Psoas muscle (tissue), 8 donors: ENCODE data around the gene FAM81B. TPM values are rescaled to one million over a fixed set of nuclear protein-coding genes. Genes with fewer than 3 reads are reported as not detected.
"Not testable (repeated sequence)": the region's sequence is repeated elsewhere in the genome, so short reads cannot be mapped to it uniquely, and the experiment has no call there.

ENCODE experiments used
- ATAC-seq, 4 donors: fragments of 200-7000 bp; cut with Tn5 transposase; one replicate each; pipeline ENCODE4 v1.9.1; 2020; ENCODE audit warnings: moderate library complexity in 3 of 4, mild to moderate bottlenecking in 2 of 4
- DNase-seq, 2 donors: peaks; one replicate each; pipeline ENCODE4 v3.0.0-alpha.2; 2020
- H3K27ac ChIP-seq: fragments of 200-600 bp; one replicate; pipeline ENCODE4 v1.8.0; 2022
- H3K27me3 ChIP-seq, 3 donors: fragments of 200-600 bp in 1 of 3; one replicate each; pipeline versions ENCODE4 v1.6.1 to v1.8.0; 2013 to 2022; ENCODE audit warnings: low read length in 2 of 3, mild to moderate bottlenecking in 2 of 3, moderate library complexity in 1 of 3; ENCODE audit not compliant: insufficient read depth in 3 of 3
- H3K36me3 ChIP-seq, 2 donors: fragments of 200-600 bp in 1 of 2; one replicate each; pipeline versions ENCODE4 v1.6.1 to v1.8.0; 2013 to 2022; ENCODE audit warnings: low read depth in 1 of 2, mild to moderate bottlenecking in 1 of 2, moderate library complexity in 1 of 2; ENCODE audit not compliant: insufficient read depth in 1 of 2
- H3K4me1 ChIP-seq: fragments of 200-600 bp; one replicate; pipeline ENCODE4 v1.8.0; 2022
- H3K4me3 ChIP-seq: fragments of 200-600 bp; one replicate; pipeline ENCODE4 v1.8.0; 2022; ENCODE audit warnings: mild to moderate bottlenecking
- H3K9me3 ChIP-seq: fragments of 200-600 bp; one replicate; pipeline ENCODE4 v1.8.0; 2022
- CTCF ChIP-seq: fragments of 200-600 bp; IDR thresholded peaks from one replicate; pipeline ENCODE4 v1.8.0; 2022; ENCODE audit warnings: antibody characterized with exemption
- WGBS, 3 donors: extraction: QIAGEN DNeasy Blood & Tissue Kit; methylation state at CpG; one replicate each; pipeline versions ENCODE4 v1.1.6 to v1.1.7; 2013; 5-methylcytosine and 5-hydroxymethylcytosine counted together
- intact Hi-C, 2 donors: fragments of 100-400 bp; cut with DNase I; formaldehyde crosslinking; loops; one replicate each; pipeline versions ENCODE4 v1.11.0 to v1.14.2; 2022
- polyA plus RNA-seq, 3 donors: library from polyadenylated mRNA; stranded (reverse); fragments of 200-250 nt; gene quantifications; one replicate each; pipeline ENCODE4 v1.2.3, GENCODE V29; 2013
- total RNA-seq, 4 donors: library from RNA; stranded (reverse); fragmentation: NEBNext Ultra II Directional in 2 of 4; extraction: Animal tissue kit (Norgen Biotek cat#: 25700) in 2 of 4; gene quantifications; one replicate each; pipeline versions ENCODE4 v1.2.1 to v1.2.4, GENCODE V29; 2021 to 2023
- donor health status: healthy with polysubstance abuse.
- donor health status: DM: no; HTN: no; CAD: no; lungs with moderate emphysema.
- donor health status: Bipolar disorder and iron deficiency.
- donor health status: healthy.
- donor health status: DM: yes; HTN: yes; CAD: no.
- donor health status: DM: no; HTN: no; CAD: no.
- donor health status: DM: no; HTN: no; CAD: no.
- donor health status: DM: yes; HTN: yes; CAD: no.

The FAM81B gene
- total and polyA plus RNA-seq, 7 donors: not detected

DNA sequence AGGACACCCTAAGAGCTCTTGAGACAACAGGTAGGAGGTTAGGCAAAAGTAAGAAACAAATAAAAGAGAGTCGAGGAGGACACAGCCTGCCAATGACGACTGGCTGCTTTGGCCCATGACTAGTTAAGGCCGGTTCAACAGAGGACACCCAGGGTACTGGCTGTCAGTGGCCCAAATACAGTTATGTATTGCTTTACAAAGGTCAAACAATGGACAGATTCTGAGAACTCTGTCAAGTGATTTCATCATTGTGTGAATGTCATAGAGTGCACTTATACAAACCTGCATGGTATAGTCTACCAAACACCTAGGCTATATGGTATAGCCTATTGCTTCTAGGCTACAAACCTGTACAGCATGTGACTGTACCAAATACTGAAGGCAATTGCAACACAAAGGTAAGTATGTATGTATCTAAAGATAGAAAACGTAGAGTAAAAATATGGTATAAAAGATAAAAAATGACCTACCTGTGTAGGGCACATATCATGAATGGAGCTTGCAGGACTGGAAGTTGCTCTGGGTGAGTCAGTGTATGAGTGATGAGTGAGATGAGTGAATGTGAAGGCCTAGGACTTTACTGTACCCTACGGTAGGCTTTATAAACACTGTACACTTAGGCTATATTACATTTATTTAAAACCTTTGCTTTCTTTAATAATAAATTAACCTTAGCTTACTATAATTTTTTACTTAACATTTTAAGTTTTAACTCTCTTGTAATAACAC, 6.5 kb upstream of the FAM81B start:
- Histone ChIP-seq H3K27me3 (no peaks in the 10 kb centered on the region), H3K9me3 (no peaks in the 10 kb centered on the region), H3K36me3 (no peaks in the 10 kb centered on the region), H3K4me1 (no peaks in the 10 kb centered on the region), H3K4me3 (no peak overlapping the region), H3K27ac (no peak overlapping the region)
- no peak for DNase-seq
- intact Hi-C loops: no loop called here
- 70 to 83% (median 71%) methylated on average over 5 of the region's 5 CpGs for WGBS, 3 donors
- ATAC-seq: no peak
- no peak for TF ChIP-seq CTCF

DNA sequence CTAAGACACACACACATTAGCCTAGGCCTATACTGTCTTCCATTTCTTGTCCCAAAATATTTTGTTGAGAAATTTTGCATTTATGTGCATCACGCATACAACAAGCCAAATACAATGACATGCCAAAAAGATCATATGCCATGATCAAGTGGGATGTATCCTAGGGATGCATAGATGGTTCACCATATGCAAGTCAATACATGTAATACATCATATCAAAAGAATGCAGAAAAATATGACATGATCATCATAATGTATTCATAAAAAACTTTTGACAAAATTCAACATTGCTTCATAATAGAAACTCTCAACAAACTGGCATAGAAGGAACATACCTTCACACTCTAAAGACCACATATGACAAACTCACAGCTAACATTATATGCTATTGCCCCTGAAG, 5.8 kb upstream of the FAM81B start:
- TF ChIP-seq CTCF: no peak
- no peaks in the 10 kb centered on the region for H3K36me3 ChIP-seq
- H3K27me3 ChIP-seq: peaks cover 0 to 1% (median 0%) of the 10 kb centered on the region in 3 donors
- no peak for ATAC-seq
- intact Hi-C loops: no loop called here
- no peaks in the 10 kb centered on the region for H3K4me1 ChIP-seq
- H3K27ac ChIP-seq: no peak overlapping the region
- 93 to 98% (median 94%) methylated on average over 1 of the region's 1 CpG for whole genome bisulfite sequencing, 3 donors
- no peaks in the 10 kb centered on the region for H3K9me3 ChIP-seq
- DNase-seq: no peak
- H3K4me3 ChIP-seq: no peak overlapping the region

- H3K36me3 ChIP-seq, intact Hi-C loops, H3K27ac ChIP-seq, DNase-seq, H3K4me1 ChIP-seq, H3K27me3 ChIP-seq, H3K9me3 ChIP-seq, ATAC-seq, H3K4me3 ChIP-seq: not testable (repeated sequence)
- WGBS, 3 donors: 86 to 95% (median 91%) methylated on average over 3 of the region's 3 CpGs
Measured at GRCh38 chr5:95391965-95392364, 799 bp downstream of the FAM81B start.

DNA sequence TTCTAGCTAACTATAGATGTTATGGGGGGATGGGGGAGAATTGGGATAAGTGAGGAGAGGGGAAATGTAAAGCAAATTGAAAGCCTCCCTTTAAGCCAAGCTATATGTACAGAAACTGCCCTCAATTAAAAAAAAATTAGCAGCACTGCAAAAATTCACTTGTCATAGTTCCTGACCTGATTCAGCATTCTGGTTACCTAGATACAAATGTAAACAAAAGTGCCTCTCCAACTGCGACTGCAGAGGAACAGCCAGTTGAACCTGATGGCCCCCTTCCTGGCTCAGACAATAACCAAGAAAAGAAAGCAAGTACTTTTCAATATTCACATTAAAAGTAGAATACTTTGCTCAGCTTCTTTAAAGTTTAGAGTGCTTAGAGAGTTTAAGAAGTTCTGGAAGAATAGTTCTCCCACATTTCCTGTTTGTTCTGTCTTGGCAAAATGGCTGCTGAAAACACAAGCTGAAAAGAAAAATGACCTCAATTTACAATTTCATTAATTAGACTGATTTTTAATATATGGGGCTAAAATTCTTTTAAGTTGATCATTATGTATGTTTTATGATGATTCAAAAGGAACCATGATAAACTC, 1.5 kb downstream of the FAM81B start:
- H3K4me1 ChIP-seq: no peaks in the 10 kb centered on the region
- no peak overlapping the region for H3K27ac ChIP-seq
- intact Hi-C loops: no loop called here
- no peak for DNase-seq
- no peaks in the 10 kb centered on the region for H3K9me3 ChIP-seq
- H3K4me3 ChIP-seq: no peak overlapping the region
- no peaks in the 10 kb centered on the region for H3K36me3 ChIP-seq
- H3K27me3 ChIP-seq: peaks cover 0 to 4% (median 0%) of the 10 kb centered on the region in 3 donors
- no peak for TF ChIP-seq CTCF
- WGBS, 3 donors: 0 to 4% (median 0%) methylated on average over 1 of the region's 1 CpG
- no peak for ATAC-seq

GRCh38 chr5:95393279-95393678, 2.1 kb downstream of the FAM81B start:
- Histone ChIP-seq H3K27me3 (peaks cover 0 to 4% (median 0%) of the 10 kb centered on the region in 3 donors), H3K4me1 (no peaks in the 10 kb centered on the region), H3K9me3 (no peaks in the 10 kb centered on the region), H3K4me3 (no peak overlapping the region), H3K36me3 (no peaks in the 10 kb centered on the region), H3K27ac (no peak overlapping the region)
- intact Hi-C loops: no loop called here
- 84 to 93% (median 87%) methylated on average over 1 of the region's 1 CpG for WGBS, 3 donors
- DNase-seq: no peak
- ATAC-seq: no peak
- TF ChIP-seq CTCF: no peak
